Measurements from ENCODE around the gene ZNF689. TPM values are rescaled to one million over a fixed set of nuclear protein-coding genes. Genes with fewer than 3 reads are reported as not detected.
"Not testable (repeated sequence)": the region's sequence is repeated elsewhere in the genome, so short reads cannot be mapped to it uniquely, and the experiment has no call there.

Gene ZNF689
- total RNA-seq, 1 experiment from 2014 or later = 10.3 TPM

GRCh38 chr16:30637944-30638343 lies 27.8 kb upstream of the ZNF689 start (continued):
- peak; percentile 72 to 77 (median 76) for TF ChIP-seq CTCF (IDR thresholded peaks at IDR 0.05 in 2 of 3, conservative IDR thresholded peaks at IDR 0.05 in 1 of 3; ENCODE audit: borderline replicate concordance in 1 of 3, insufficient read depth in 1 of 3, low read depth in 2 of 3, low read length in 2 of 3)

GRCh38 chr16:30637139-30637538 lies 26.9 kb upstream of the ZNF689 start:
- POLR2A ChIA-PET = interaction anchor here (0.7 kb wide), 1 partner anchor 178 kb away, joined by 3 read pairs; no protein-coding TSS in a partner anchor
- H3K4me2 ChIP-seq (ENCODE audit: low read length); H3K9me3 ChIP-seq (ENCODE audit: control insufficient read depth in 1 of 2, insufficient read depth in 1 of 2, low read depth in 1 of 2, low read length in 2 of 2); BruUV-seq (replicated peaks); H3K27ac ChIP-seq (ENCODE audit: low read depth, low read length); H4K20me1 ChIP-seq (ENCODE audit: insufficient read depth); H3K4me3 ChIP-seq (replicated peaks in 1 of 2; ENCODE audit: low read depth in 1 of 2, low read length in 2 of 2); H3K9ac ChIP-seq (ENCODE audit: low read length); DNase-seq (ENCODE audit: low read depth, low spot score); H2AFZ ChIP-seq (ENCODE audit: low read depth, low read length, poor library complexity, severe bottlenecking); RAD21 ChIA-PET (ENCODE audit: low non-redundant PET in 1 of 2, low total read pairs in 2 of 2, uncharacterized antibody in 2 of 2, unreplicated experiment in 2 of 2); H3K27me3 ChIP-seq (ENCODE audit: insufficient read depth, low read length); ATAC-seq; intact Hi-C loops (cut with micrococcal nuclease); H3K9me2 ChIP-seq (ENCODE audit: insufficient read depth); H3K36me3 ChIP-seq (ENCODE audit: control insufficient read depth in 1 of 2, insufficient read depth in 2 of 2, low read length in 2 of 2): not testable (repeated sequence)
- peaks cover 13% of the 10 kb centered on the region for H3K79me2 ChIP-seq (ENCODE audit: insufficient read depth, low read length)
- peaks cover 8 to 35% of the 10 kb centered on the region in 2 experiments; a peak in 3 of 4 replicates for H3K4me1 ChIP-seq (ENCODE audit: control insufficient read depth in 1 of 2, insufficient read depth in 2 of 2, low read length in 2 of 2)
- CTCF ChIA-PET = interaction anchor here (1.3 to 1.7 kb wide), 6 partner anchors 10 to 525 kb away, joined by 3 to 9 read pairs (median 4); partner anchors contain the start of genes DCTPP1 and PRR14

- no peak overlapping the region for H2AFZ ChIP-seq (ENCODE audit: low read depth, low read length, poor library complexity, severe bottlenecking)
- ChIA-PET CTCF (interaction anchor here (1.7 kb wide), 1 partner anchor 207 kb away, joined by 9 read pairs; the partner anchor contains the start of gene DCTPP1), RAD21 (ENCODE audit: low non-redundant PET in 1 of 2, low total read pairs in 2 of 2, uncharacterized antibody in 2 of 2, unreplicated experiment in 2 of 2) (no interaction called here), POLR2A (no interaction called here)
- H3K4me1 ChIP-seq (ENCODE audit: control insufficient read depth in 1 of 2, insufficient read depth in 2 of 2, low read length in 2 of 2) = peaks cover 8 to 35% of the 10 kb centered on the region in 2 experiments; a peak in 3 of 4 replicates
- H3K27ac ChIP-seq (ENCODE audit: low read depth, low read length) = no peak overlapping the region
- no peak for ATAC-seq
- no peak overlapping the region for H3K4me2 ChIP-seq (ENCODE audit: low read length)
- BruUV-seq (replicated peaks) = no TSS peak
- H3K79me2 ChIP-seq (ENCODE audit: insufficient read depth, low read length) = peaks cover 13% of the 10 kb centered on the region
- no peaks in the 10 kb centered on the region for H3K36me3 ChIP-seq (ENCODE audit: control insufficient read depth in 1 of 2, insufficient read depth in 2 of 2, low read length in 2 of 2)
- H3K9ac ChIP-seq (ENCODE audit: low read length) = no peak overlapping the region
- H3K9me3 ChIP-seq (ENCODE audit: control insufficient read depth in 1 of 2, insufficient read depth in 1 of 2, low read depth in 1 of 2, low read length in 2 of 2) = no peaks in the 10 kb centered on the region
- DNase-seq (ENCODE audit: low read depth, low spot score) = no peak
- no peak overlapping the region for H3K4me3 ChIP-seq (replicated peaks in 1 of 2; ENCODE audit: low read depth in 1 of 2, low read length in 2 of 2)
- intact Hi-C loops (cut with micrococcal nuclease) = no loop called here
- no peaks in the 10 kb centered on the region for H3K9me2 ChIP-seq (ENCODE audit: insufficient read depth)
- H4K20me1 ChIP-seq (ENCODE audit: insufficient read depth) = no peaks in the 10 kb centered on the region
- no peaks in the 10 kb centered on the region for H3K27me3 ChIP-seq (ENCODE audit: insufficient read depth, low read length)
- TF ChIP-seq MAX (IDR thresholded peaks at IDR 0.05) (no peak), TCF7L2 (IDR thresholded peaks at IDR 0.05; ENCODE audit: borderline replicate concordance, extremely low read depth, insufficient read depth, insufficient read length) (no peak), EGR1 (IDR thresholded peaks at IDR 0.05; ENCODE audit: low read depth) (no peak), EZH2 (IDR thresholded peaks at IDR 0.05) (no peak), POLR2AphosphoS5 (IDR thresholded peaks at IDR 0.05; ENCODE audit: low read depth, low read length) (no peak), FOSL1 (IDR thresholded peaks at IDR 0.05; ENCODE audit: low read depth) (no peak), SIN3A (IDR thresholded peaks at IDR 0.05; ENCODE audit: low read depth) (no peak), RAD21 (IDR thresholded peaks at IDR 0.05; ENCODE audit: low read depth) (no peak), YY1 (IDR thresholded peaks at IDR 0.05; ENCODE audit: extremely low read depth, insufficient replicate concordance, low read depth, low read length) (no peak), CTCF (IDR thresholded peaks at IDR 0.05 in 2 of 3, conservative IDR thresholded peaks at IDR 0.05 in 1 of 3; ENCODE audit: borderline replicate concordance in 1 of 3, insufficient read depth in 1 of 3, low read depth in 2 of 3, low read length in 2 of 3) (no peak)
- TF ChIP-seq, protein P1, sequence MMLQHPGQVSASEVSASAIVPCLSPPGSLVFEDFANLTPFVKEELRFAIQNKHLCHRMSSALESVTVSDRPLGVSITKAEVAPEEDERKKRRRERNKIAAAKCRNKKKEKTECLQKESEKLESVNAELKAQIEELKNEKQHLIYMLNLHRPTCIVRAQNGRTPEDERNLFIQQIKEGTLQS (IDR thresholded peaks at IDR 0.05) = no peak
These were observed 26.4 kb upstream of the ZNF689 start for GRCh38 chr16:30636599-30636998.
